Nephron (organoid): ENCODE results near the gene RET.
"Not testable (repeated sequence)": the region's sequence is repeated elsewhere in the genome, so short reads cannot be mapped to it uniquely, and the experiment has no call there.

Source experiments
- H3K27ac Mint-ChIP-seq, 3 experiments: 2 replicates each; pipeline ENCODE4 v1.8.0; 2020; ENCODE audit warnings: mixed read lengths in 3 of 3, mild to moderate bottlenecking in 2 of 3, moderate library complexity in 1 of 3
- H3K27me3 Mint-ChIP-seq: 2 replicates; pipeline ENCODE4 v1.8.0; 2021; ENCODE audit warnings: low read depth, mild to moderate bottlenecking, moderate library complexity, mixed read lengths
- H3K36me3 Mint-ChIP-seq: 2 replicates; pipeline ENCODE4 v1.8.0; 2020; ENCODE audit warnings: low read depth, mixed read lengths
- H3K4me1 Mint-ChIP-seq: 2 replicates; pipeline ENCODE4 v1.8.0; 2020; ENCODE audit warnings: mixed read lengths
- H3K4me3 Mint-ChIP-seq, 3 experiments: 2 replicates each; pipeline ENCODE4 v1.8.0; 2020; ENCODE audit warnings: mild to moderate bottlenecking in 3 of 3, mixed read lengths in 3 of 3, moderate library complexity in 2 of 3
- H3K9me3 Mint-ChIP-seq: 2 replicates; pipeline ENCODE4 v1.8.0; 2020; ENCODE audit warnings: mixed read lengths
- TF ChIP-seq, protein P1 (sequence below), 3 experiments: fragments of 200-600 bp; sonication (generic); IDR thresholded peaks; one replicate each; pipeline ENCODE4 v1.5.0; 2021; ENCODE audit warnings: antibody characterized with exemption in 3 of 3; ENCODE audit not compliant: unreplicated experiment in 3 of 3

Gene RET

DNA sequence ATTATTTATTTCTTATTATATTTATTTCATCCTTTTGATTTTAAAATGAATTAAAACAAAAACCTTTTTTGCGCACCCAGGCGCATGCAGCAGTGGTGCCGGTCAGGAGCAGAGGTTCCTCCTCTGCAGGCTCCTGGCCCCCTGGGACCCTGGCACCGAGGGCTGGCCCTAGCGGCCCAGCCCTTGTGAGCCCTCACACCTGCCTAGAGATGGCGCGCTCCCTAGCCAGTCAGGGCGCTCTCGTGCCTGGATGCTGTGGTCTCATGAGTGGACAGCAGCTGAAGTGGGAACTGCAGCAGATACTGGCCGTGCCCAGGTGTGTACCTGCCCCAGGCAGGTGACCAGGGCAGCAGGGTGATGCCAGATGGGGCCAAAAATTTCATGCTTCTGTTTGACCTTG, 13.8 kb downstream of the RET start:
- peaks cover 12% of the 10 kb centered on the region for H3K27me3 Mint-ChIP-seq
- no peaks in the 10 kb centered on the region for H3K36me3 Mint-ChIP-seq
- H3K4me3 Mint-ChIP-seq, result no peak overlapping the region
- H3K4me1 Mint-ChIP-seq, result no peaks in the 10 kb centered on the region
- TF ChIP-seq, protein P1, sequence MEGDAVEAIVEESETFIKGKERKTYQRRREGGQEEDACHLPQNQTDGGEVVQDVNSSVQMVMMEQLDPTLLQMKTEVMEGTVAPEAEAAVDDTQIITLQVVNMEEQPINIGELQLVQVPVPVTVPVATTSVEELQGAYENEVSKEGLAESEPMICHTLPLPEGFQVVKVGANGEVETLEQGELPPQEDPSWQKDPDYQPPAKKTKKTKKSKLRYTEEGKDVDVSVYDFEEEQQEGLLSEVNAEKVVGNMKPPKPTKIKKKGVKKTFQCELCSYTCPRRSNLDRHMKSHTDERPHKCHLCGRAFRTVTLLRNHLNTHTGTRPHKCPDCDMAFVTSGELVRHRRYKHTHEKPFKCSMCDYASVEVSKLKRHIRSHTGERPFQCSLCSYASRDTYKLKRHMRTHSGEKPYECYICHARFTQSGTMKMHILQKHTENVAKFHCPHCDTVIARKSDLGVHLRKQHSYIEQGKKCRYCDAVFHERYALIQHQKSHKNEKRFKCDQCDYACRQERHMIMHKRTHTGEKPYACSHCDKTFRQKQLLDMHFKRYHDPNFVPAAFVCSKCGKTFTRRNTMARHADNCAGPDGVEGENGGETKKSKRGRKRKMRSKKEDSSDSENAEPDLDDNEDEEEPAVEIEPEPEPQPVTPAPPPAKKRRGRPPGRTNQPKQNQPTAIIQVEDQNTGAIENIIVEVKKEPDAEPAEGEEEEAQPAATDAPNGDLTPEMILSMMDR (IDR thresholded peaks at IDR 0.05; ENCODE audit: unreplicated experiment in 3 of 3), result no peak
- no peak overlapping the region for H3K27ac Mint-ChIP-seq
- no peaks in the 10 kb centered on the region for H3K9me3 Mint-ChIP-seq

DNA sequence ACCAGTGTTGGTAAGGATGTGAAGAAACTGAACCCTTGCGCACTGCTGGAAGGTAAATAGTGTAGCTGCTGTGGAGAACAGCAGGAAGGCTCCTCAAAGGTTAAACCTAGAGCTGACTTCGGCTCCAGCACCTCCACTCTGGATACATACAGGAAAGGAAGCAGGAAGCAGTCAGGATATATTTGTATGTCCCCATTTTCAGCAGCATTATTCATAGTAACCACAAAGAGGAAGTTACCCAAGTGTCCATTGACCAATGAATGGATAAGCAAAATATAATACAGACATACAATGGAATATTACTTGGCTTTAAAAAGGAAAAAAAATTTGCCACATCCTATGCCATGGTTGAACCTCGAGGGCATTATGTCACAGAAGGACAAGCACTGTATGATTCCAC, 15.0 kb downstream of the RET start:
- no peaks in the 10 kb centered on the region for H3K9me3 Mint-ChIP-seq
- H3K27me3 Mint-ChIP-seq, result peaks cover 12% of the 10 kb centered on the region
- no peak overlapping the region for H3K27ac Mint-ChIP-seq
- TF ChIP-seq, protein P1 (IDR thresholded peaks at IDR 0.05; ENCODE audit: unreplicated experiment in 3 of 3), result no peak
- no peaks in the 10 kb centered on the region for H3K36me3 Mint-ChIP-seq
- no peaks in the 10 kb centered on the region for H3K4me1 Mint-ChIP-seq
- no peak overlapping the region for H3K4me3 Mint-ChIP-seq

DNA sequence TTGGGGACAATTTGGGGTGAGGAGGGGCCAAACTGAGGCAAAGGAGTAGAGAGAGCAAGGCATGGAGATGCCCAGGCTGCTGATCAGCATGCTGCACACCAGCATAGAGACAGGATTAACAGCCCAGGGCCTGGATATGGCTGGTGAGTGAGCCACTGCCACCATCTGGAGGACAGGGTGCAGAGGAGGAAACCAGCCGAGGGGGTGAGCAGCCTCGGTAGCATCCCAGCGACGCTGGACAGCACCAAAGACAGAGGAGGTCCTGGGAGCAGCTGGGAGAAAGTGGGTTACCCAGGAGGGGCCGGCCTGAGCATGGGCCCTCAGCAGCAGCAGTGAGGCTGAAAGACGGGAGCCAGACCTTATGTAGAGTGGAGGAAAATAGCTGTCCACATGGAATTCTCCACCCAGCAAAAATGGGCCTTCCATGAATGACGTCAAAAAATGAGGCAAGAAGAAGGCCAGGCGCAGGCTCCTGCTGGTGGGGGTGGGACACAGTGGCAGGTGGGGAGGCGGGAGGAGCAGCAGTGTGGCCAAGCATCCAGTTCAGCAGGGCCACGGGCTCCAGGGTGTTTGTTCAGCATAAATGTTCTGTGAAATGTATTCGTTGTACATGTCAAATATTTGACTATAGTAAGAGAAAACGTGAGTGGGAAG, 16.7 kb downstream of the RET start:
- TF ChIP-seq, protein P1 (IDR thresholded peaks at IDR 0.05; ENCODE audit: unreplicated experiment in 3 of 3), result peak; percentile 15 to 29 (median 22)
- Mint-ChIP-seq H3K9me3 (no peaks in the 10 kb centered on the region), H3K4me3 (no peak overlapping the region), H3K4me1 (no peaks in the 10 kb centered on the region), H3K27ac (no peak overlapping the region), H3K36me3 (no peaks in the 10 kb centered on the region), H3K27me3 (peaks cover 17% of the 10 kb centered on the region)

DNA sequence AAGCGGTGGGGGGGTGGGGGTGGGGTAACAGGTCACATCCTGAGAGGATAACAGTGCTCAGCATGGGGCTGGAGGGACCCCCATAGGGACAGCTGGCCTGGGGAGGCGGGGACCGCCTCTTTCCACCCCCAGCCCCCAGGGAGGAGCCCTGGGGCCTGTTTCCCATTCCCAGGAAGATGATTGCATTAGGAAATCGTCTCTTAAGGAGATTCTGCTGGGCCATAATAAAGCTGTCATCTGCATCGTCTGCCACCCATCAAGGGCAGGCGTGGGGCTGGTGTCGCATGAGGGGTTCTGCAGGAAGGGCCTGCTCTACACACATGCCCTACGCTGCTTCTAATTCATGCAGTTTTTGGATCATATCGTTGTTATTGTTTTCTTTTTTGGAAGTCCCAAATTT, 17.2 kb downstream of the RET start:
- Mint-ChIP-seq H3K36me3 (no peaks in the 10 kb centered on the region), H3K4me1 (no peaks in the 10 kb centered on the region), H3K27ac (no peak overlapping the region), H3K4me3 (no peak overlapping the region), H3K9me3 (no peaks in the 10 kb centered on the region), H3K27me3 (peaks cover 17% of the 10 kb centered on the region)
- TF ChIP-seq, protein P1 (IDR thresholded peaks at IDR 0.05; ENCODE audit: unreplicated experiment in 3 of 3), result no peak

DNA sequence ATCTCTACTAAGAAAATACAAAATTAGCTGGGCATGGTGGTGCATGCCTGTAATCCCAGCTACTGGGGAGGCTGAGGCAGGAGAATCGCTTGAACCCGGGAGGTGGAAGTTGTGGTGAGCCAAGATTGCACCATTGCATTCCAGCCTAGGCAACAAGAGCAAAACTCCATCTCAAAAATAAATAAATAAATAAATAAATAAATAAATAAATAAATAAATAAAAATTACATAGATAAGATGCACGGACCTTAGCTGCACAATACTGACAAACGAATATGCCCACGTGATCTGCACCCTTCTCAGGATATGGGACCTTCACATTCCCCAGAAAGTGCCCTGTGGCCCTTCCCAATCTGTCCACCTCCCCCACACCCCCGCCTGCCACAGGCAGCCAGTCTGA, 22.5 kb downstream of the RET start:
- H3K27me3 Mint-ChIP-seq, result peaks cover 30% of the 10 kb centered on the region
- not testable (repeated sequence) for H3K4me1 Mint-ChIP-seq, H3K36me3 Mint-ChIP-seq, H3K4me3 Mint-ChIP-seq, H3K9me3 Mint-ChIP-seq, H3K27ac Mint-ChIP-seq

DNA sequence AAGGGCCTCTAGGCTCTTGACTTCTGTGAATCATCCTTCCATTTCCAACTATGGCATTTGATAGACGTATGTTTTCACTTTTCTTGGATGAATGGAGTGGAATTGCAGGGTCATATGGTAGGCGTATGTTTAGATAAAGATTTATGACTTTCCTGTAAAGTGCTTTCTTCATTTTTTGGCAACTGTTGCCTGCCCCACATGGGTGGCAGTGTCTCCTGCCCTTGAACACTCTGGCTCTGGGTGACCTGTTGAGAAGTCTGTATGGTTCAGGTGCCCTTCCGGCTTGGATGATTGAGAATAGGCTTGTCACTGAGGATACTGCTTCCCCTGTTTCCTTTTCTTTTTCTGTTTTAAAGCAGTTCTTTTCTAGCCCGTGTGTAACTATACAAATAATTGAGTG, 23.1 kb downstream of the RET start:
- no peak overlapping the region for H3K27ac Mint-ChIP-seq
- H3K9me3 Mint-ChIP-seq, result no peaks in the 10 kb centered on the region
- TF ChIP-seq, protein P1 (IDR thresholded peaks at IDR 0.05; ENCODE audit: unreplicated experiment in 3 of 3), result no peak
- H3K4me1 Mint-ChIP-seq, result no peaks in the 10 kb centered on the region
- peaks cover 32% of the 10 kb centered on the region for H3K27me3 Mint-ChIP-seq
- H3K36me3 Mint-ChIP-seq, result no peaks in the 10 kb centered on the region
- no peak overlapping the region for H3K4me3 Mint-ChIP-seq
